ENCODE measurements around the gene AP3M1.
"Not testable (repeated sequence)": the region's sequence is repeated elsewhere in the genome, so short reads cannot be mapped to it uniquely, and the experiment has no call there.

AP3M1 gene

GRCh38 chr10:74163319-74164068 is 12.9 kb upstream of the AP3M1 start:
- no peak for DNase-seq (ENCODE audit: extremely low read depth in 1 of 2, low read depth in 1 of 2)

DNA sequence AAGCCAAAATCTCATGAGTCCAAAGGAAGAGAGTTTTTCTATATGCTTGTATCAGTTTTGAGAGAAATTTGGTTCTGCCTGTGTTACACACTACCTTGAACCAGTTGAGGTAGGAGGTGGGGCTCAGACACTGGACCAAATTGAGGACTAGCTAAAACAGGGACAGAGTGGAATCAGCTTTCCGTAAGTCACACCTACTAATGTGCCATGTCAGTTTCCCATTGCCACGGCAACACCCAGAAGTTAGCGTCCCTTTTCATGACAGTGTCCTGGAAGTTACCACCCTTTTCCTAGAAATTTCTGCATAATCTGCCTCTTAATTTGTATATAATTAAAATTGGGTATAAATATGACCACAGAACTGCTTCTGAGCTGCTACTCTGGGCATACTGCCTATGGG is 9.4 kb upstream of the AP3M1 start:
- DNase-seq (ENCODE audit: extremely low read depth in 1 of 2, low read depth in 1 of 2): no peak

- DNase-seq (ENCODE audit: extremely low read depth in 1 of 2, low read depth in 1 of 2): no peak
Measured at GRCh38 chr10:74156919-74157289, 6.3 kb upstream of the AP3M1 start.

DNA sequence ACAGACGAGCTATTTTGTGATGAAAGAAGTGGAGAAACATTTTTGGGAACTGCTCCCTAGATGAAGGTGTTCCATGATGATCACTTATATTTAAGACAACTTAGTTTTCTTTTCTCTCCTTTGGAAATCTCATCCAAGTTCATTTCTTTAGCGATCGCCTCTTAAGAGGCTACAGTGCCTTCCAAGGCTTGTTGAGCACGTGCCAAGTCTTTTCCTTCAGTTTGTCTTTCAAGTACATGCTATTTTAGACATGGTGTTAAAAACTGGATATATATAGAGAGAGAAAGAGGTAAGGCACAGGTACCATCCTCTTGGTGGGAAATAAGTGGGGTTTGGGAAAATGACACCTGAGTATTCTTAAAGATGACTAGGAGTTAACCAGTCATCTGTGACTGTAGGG is 3.0 kb upstream of the AP3M1 start:
- no peak for DNase-seq (ENCODE audit: extremely low read depth in 1 of 2, low read depth in 1 of 2)

DNA sequence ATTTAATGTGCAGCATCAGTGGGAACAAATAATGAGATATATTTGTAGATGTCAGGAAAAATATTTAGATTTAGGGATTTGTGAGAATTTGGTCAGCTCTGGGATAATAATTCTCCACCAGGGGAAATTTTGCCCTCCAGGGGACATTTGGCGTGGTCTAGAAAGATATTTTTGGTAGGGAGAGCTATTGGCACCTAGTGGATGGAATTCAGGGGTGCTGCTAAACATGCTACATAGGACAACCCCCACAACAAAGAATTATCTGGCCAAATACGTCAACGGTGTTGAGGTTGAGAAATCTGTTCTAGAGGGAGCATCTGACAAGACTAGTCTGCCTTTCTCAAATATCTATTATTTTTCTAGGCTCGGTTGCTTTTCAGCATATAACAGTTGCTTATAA is 2.5 kb upstream of the AP3M1 start:
- DNase-seq (ENCODE audit: extremely low read depth in 1 of 2, low read depth in 1 of 2): no peak

DNA sequence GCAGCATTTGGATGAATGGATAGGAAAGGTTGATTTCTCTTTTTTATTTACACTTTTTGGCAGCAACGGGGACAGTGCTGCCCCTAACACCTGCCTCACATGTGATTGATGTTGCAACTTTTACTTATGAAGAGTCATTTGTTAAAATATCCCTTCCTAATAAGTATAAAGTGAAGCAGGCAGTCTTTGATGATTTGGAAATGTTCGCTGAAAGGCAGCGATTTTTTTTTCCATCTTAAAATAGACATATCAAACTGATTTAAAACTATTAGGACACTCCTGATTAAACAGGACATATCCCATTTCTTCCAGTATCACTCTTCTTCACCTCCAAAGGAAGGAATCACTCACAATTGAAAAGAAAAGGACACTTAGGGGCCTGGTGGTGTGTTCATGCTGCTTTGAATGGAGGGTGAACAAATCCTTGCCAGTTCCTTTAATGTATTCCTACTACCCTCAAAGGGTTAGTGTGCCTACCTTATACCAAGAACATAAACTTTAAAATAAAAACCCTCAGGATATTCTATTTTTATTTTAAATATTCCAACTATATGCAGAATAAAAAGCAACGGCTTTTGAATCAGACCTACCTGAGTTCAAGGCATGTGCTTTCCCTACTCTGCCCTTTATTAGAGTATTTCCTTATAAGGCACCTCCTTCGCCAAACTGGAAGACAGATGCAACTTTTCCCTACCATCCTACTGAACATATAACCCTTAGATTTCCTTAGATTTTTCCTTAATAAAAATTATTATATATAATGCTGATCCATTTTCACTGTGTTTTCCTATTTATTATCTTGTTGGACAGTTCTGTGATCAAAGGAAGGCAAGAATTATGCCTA is 1.5 kb upstream of the AP3M1 start:
- no peak for DNase-seq (ENCODE audit: extremely low read depth in 1 of 2, low read depth in 1 of 2)

DNA sequence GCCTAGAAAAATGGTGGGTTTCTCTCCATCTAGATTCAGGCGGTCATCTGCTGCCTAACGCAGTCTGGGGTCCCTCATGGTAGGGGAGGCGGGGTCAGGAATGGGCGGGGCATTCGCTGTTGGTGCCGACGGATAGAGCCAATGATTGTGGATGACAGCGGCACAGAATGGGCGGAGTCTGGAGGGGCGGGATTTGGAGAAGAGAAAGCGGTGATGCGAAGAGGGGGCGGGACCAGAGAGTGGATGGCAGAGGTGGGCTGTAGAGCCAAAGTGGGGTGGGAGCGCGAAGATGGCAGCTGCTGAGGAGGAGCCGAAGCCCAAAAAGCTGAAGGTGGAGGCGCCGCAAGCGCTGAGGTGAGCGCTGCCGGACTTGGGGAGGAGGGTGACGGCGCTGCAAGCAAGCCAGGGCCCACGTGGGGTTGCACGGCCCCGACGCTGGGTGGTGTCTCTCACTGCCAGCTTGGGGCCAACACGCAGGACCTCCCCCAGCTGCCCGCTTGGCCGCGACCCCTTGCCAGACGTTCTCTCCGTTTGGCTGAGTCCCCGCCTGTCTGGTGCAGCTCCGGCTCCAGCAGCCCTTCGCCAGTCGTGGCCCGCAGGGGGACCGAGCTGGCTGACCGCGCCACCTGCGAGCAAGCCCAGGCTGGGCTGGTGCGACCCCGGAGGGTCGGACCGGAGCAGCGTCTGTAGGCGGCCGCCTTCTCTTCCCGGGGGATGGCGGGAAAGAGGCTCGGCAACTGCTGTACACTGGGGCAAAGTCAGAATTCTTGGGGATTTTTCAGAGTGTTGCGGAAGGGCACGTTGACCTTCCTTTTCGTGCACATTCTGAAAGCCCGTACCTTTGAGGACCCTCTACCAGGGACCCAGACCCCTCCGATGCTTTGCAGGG is 606 bp upstream of the AP3M1 start, which contains the start of gene ADK:
TSS of gene ADK (plus strand) at position 232 of the 889 bp plus-strand sequence. CDS start at position 290, 58 bp downstream.
- peak; percentile 99 to 100 for DNase-seq (ENCODE audit: extremely low read depth in 1 of 2, low read depth in 1 of 2)

GRCh38 chr10:74146980-74147379 is 3.6 kb downstream of the AP3M1 start:
- DNase-seq (ENCODE audit: extremely low read depth in 1 of 2, low read depth in 1 of 2): not testable (repeated sequence)

DNA sequence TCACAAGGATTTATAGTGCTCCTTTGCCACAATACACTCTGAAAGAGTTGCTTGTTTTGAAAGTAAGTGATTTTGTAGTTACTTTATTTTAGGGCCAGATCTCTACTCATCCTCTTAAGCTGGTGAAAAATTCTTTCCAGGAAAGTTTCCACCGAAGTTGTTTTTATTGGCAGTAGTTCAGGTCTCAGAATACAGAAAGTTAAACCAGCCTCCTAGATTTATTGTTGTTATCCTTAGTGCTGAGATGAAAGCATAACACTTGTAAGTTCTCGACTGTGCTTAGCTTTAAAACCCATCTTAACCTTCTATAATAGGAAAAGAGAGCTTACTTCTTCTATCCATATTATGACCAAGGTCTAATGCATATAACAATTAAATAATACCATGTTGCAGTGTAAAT is 5.5 kb downstream of the AP3M1 start:
- no peak for DNase-seq (ENCODE audit: extremely low read depth in 1 of 2, low read depth in 1 of 2)

- DNase-seq (ENCODE audit: extremely low read depth in 1 of 2, low read depth in 1 of 2): no peak
Measured at GRCh38 chr10:74140553-74140952, 10.1 kb downstream of the AP3M1 start.

DNA sequence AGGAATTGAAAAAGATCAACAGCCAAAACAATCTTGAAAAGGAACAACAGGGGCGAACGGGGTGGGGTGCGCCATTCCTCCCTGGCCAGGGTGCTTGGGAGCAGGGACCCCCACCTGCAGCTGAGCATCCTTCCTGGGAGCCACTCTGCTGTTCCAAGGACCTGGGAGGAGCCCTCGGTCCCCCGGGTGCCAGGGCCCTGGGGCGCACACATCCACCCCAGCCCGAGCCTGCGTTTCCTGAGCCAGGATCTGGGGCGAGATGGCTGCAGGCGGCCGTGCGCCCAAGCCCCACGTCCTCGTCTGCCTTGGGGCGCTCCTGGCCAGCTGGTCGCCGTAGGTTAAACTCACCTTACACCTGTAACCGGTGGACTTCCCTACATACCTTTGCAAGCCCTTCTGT is 10.6 kb downstream of the AP3M1 start:
- no peak for DNase-seq (ENCODE audit: extremely low read depth in 1 of 2, low read depth in 1 of 2)

- DNase-seq (ENCODE audit: extremely low read depth in 1 of 2, low read depth in 1 of 2): not testable (repeated sequence)
Measured at GRCh38 chr10:74138596-74138995, 12.0 kb downstream of the AP3M1 start.

DNA sequence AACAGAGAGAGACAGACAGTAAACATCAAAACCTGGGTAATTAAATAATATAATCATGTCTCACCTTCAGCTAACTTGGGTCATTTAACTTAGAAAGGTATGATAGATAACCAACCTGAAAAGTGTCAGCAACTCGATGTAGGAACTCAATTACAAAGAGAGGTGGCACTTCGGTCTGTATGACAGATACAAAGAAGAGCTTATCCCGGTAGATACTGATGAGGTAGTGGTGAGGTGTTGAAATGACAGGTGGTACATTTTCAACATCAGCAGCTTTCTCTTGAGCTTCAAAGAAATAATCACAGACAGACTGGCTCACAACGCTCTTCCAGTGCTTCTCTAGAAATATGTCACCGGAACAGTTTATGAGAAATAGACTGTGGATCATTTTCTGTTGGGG is 12.6 kb downstream of the AP3M1 start:
- no peak for DNase-seq (ENCODE audit: extremely low read depth in 1 of 2, low read depth in 1 of 2)

DNA sequence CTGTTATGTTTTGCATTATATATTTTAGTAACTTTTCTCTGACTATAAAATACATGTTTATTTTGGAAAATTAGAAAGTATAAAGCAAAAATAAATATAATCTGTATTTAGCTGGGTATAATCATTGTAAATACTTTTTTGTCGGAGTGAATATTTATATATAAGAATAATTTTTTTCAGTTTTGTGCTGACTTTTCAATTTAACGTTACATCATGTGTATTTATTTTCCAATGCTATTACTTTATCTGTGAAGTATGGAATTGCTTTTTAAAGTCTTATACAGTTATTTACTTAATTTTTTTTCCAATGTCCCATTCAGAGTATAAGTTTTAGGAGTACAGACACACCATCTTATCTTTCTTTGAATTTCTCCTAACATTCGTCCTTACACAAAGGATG is 15.2 kb downstream of the AP3M1 start:
- DNase-seq (ENCODE audit: extremely low read depth in 1 of 2, low read depth in 1 of 2): no peak

- no peak for DNase-seq (ENCODE audit: extremely low read depth in 1 of 2, low read depth in 1 of 2)
Measured at GRCh38 chr10:74133923-74134820, 16.5 kb downstream of the AP3M1 start.

- no peak for DNase-seq (ENCODE audit: extremely low read depth in 1 of 2, low read depth in 1 of 2)
Measured at GRCh38 chr10:74123081-74123480, 27.5 kb downstream of the AP3M1 start.

DNA sequence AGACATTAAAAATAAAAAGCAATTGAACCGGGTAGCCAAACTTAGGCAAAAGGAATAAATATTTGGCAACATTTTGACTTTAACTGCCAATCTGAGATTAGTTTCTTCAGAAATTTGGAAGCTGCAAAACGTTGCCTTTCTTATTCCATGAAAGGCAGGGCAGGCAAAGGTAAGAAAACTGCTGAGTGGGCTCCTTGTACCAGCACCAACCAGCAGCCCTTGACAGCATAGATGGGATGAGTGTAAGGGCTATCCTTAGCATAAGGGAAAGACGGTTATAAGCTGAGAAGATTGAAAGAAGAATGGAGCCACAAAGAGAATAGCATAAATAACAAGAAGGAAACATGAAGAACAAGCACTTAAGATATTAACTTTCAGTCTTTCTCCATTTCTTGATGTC is 28.6 kb downstream of the AP3M1 start:
- no peak for DNase-seq (ENCODE audit: extremely low read depth in 1 of 2, low read depth in 1 of 2)

DNA sequence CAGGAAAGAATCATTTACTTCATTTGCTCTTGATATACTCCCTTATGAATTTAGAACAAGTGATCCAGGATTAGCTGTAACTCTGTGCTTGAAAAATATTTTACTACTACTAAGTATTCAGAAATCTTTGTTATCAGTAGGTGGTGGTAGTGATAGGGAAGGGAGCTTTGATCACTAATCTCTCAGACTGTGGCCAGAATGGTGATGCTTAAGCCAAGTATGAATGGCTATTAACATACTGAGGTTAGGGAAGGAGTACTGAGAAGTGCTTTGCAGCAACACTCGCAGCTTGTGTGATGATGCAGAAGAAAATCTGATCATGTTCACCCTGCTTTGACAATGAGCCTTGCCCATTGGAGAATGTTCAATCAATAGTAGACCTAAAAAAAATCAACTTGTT is 29.3 kb downstream of the AP3M1 start:
- no peak for DNase-seq (ENCODE audit: extremely low read depth in 1 of 2, low read depth in 1 of 2)

DNA sequence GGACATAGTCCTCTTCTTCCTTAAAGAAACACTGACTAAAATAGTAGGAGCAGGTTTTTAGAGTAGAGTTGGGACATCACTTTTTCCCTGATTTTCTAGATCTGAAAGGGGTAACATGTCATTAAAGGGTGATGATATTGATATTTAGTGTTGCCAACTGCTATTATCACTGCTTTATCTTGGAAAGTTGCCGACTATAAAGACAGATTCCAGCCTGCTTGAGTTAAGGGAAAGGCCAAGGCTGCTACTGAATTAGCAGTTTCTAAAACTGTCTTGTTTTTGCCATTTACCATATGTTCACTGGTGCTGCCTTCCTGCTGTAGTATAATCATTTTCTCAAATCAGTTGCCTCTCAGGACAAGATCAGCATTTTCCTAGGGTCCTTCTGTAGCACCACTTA is 29.7 kb downstream of the AP3M1 start:
- DNase-seq (ENCODE audit: extremely low read depth in 1 of 2, low read depth in 1 of 2): no peak

GRCh38 chr10:74118804-74119203 is 31.8 kb downstream of the AP3M1 start:
- DNase-seq (ENCODE audit: extremely low read depth in 1 of 2, low read depth in 1 of 2): no peak
